NB4 (cell line): ENCODE results near the gene GSTO2.

Experiments used
- DNase-seq: peaks from one replicate; pipeline ENCODE4 v3.0.0; 2010; ENCODE audit warnings: low read depth
- H3K4me3 ChIP-seq: one replicate; pipeline ENCODE4 v1.5.1; 2011; ENCODE audit warnings: mild to moderate bottlenecking, low read depth, low read length, moderate library complexity
- MYC ChIP-seq: IDR thresholded peaks from 2 replicates; pipeline ENCODE4 v1.6.1; 2011; ENCODE audit warnings: low read depth, low read length
- POLR2A ChIP-seq: IDR thresholded peaks from 2 replicates; pipeline ENCODE4 v1.6.1; 2011; ENCODE audit warnings: mild to moderate bottlenecking; ENCODE audit not compliant: insufficient read length; ENCODE audit errors: extremely low read depth
- TF ChIP-seq, protein P1 (sequence below): IDR thresholded peaks from one replicate; pipeline ENCODE4 v1.5.1; 2012; ENCODE audit warnings: low read depth, low read length
- TF ChIP-seq, protein P2 (sequence below): IDR thresholded peaks from 2 replicates; pipeline ENCODE4 v1.6.1; 2011; ENCODE audit warnings: low read depth, low read length

The GSTO2 gene

DNA sequence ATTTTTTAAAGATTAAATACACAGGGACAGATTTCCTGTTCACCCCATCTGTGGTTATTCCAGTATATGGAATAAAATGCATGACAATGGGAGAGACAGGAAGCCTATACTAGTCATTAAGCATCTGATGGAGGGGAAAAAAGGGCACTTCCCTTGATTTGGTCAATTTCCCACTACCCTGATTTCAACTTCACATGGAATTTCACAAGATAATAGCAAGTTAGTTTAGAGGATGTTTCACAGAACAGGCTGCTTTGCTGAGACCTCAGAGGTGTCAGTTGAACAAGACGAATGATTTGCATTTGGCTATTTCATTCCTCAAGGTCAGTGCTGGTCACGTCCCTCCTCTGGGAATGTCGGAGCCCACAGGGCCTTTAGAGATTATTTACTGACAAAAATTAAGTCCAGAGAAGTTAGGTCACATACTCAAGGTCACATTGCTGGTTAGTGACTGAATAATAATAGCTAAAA lies 74.0 kb downstream of the GSTO2 start:
- TF ChIP-seq, protein P1, sequence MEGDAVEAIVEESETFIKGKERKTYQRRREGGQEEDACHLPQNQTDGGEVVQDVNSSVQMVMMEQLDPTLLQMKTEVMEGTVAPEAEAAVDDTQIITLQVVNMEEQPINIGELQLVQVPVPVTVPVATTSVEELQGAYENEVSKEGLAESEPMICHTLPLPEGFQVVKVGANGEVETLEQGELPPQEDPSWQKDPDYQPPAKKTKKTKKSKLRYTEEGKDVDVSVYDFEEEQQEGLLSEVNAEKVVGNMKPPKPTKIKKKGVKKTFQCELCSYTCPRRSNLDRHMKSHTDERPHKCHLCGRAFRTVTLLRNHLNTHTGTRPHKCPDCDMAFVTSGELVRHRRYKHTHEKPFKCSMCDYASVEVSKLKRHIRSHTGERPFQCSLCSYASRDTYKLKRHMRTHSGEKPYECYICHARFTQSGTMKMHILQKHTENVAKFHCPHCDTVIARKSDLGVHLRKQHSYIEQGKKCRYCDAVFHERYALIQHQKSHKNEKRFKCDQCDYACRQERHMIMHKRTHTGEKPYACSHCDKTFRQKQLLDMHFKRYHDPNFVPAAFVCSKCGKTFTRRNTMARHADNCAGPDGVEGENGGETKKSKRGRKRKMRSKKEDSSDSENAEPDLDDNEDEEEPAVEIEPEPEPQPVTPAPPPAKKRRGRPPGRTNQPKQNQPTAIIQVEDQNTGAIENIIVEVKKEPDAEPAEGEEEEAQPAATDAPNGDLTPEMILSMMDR = no peak
- TF ChIP-seq, protein P2, sequence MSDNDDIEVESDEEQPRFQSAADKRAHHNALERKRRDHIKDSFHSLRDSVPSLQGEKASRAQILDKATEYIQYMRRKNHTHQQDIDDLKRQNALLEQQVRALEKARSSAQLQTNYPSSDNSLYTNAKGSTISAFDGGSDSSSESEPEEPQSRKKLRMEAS = no peak
- no peak for TF ChIP-seq POLR2A
- no peak for TF ChIP-seq MYC
- H3K4me3 ChIP-seq = no peak overlapping the region
- DNase-seq = no peak

DNA sequence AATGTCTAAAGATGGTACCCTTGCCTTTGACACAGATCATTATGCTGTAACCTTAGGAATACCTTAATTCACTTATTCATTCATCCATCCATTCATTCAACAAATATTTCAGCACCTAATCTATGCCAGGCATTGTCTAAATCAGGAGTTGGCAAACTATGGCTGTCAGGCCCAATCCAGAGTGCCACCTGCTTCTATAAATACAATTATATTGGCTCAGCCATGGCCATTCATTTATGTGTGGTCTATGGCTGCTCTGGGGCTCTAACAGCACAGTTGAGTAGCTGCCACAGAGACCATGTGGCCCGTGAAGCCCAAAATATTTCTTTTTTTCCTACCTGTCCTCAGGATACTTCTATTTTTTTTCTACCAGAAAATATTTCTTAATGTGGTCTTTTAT lies 75.2 kb downstream of the GSTO2 start:
- H3K4me3 ChIP-seq = no peak overlapping the region
- no peak for DNase-seq
- TF ChIP-seq POLR2A = no peak
- no peak for TF ChIP-seq MYC
- TF ChIP-seq, protein P1 = no peak
- TF ChIP-seq, protein P2 = no peak

DNA sequence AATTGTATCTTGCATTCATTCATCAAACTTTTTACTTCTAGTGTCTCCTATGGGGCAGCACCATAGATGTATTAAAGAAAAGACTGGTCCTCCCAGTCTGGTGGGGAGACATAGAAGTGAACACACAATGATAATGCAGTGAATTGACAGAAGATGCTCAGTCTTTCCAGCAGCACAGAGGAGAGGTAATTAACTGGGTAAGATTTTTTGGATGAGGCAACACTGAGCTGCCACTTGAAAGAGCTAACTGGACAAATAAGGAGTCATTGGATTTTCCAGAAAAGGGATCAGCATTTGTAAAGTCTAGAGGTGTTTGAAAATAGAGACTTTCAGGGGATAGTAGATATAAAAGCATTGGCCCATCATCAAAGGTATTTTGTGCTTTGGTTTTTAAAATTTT lies 76.5 kb downstream of the GSTO2 start:
- no peak overlapping the region for H3K4me3 ChIP-seq
- TF ChIP-seq, protein P1 = no peak
- TF ChIP-seq MYC (no peak), POLR2A (no peak)
- TF ChIP-seq, protein P2 = no peak
- DNase-seq = no peak

DNA sequence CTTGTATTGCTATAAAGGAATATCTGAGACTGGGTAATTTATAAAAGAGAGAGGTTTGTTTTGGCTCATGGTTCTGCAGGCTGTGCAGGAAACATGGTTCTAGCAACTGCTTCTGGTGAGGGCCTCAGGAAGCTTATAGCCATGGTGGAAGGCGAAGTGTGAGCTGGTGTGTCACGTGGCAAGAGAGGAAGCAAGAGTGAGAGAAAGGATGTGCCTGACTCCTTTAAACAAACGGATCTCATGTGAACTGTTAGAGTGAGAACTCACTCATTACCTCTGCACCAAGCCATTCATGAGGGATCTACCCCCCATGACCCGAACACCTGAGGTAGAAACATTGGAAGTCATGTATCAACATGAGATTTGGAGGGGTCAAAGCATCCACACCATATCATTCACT lies 77.0 kb downstream of the GSTO2 start:
- H3K4me3 ChIP-seq = no peak overlapping the region
- DNase-seq = no peak
- TF ChIP-seq, protein P1 = no peak
- no peak for TF ChIP-seq MYC
- TF ChIP-seq, protein P2 = no peak
- no peak for TF ChIP-seq POLR2A

DNA sequence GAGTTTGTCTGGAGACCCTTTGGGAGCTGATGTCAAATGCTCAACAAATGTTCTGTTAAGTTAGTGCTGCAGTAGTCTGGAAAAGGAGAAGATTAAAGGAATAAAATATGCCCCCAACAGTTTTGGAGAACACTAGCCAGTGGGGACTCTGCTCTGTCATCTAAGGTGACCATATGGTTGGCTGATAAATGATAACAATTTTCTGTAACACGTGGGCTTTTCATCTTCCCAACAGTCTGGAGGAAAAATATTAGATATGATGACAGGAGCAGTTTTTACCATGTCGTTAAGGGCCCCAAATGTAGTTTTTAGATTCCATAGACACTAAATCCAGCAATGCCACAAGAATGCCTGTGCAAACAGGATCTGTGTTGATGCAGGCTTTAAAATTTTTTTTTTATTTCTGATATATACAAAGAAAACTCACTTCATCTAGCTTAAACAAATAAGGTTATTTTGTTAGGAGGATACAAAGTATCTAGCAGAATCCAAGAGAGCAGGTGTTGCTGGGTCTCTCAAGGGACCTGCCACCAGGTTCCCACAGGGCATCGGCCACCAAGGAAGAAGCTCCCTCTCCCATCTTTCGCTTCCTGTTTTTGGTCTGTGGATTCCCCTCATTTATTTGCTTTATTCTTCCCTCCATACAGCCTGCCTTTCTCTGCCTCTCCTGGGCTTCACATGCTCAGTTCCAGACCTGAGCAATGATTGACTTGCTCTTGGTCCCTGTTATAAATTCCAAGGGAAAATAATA lies 78.5 kb downstream of the GSTO2 start:
- no peak for DNase-seq
- H3K4me3 ChIP-seq = no peak overlapping the region
- TF ChIP-seq POLR2A (no peak), MYC (no peak)
- TF ChIP-seq, protein P1 = no peak
- TF ChIP-seq, protein P2 = no peak
